DMS 273 treated with DMSO at 0.1 percent for 48 hours (cell line): ENCODE results near the gene SOHLH1.
"Not testable (repeated sequence)": the region's sequence is repeated elsewhere in the genome, so short reads cannot be mapped to it uniquely, and the experiment has no call there.

ENCODE experiments used
- DNase-seq: peaks from one replicate; lab custom pipeline; 2025; lab: John Stamatoyannopoulos, UW

The SOHLH1 gene

GRCh38 chr9:135678236-135679017, 20.9 kb downstream of the SOHLH1 start:
- DNase-seq: no peak

GRCh38 chr9:135677641-135678168, 21.6 kb downstream of the SOHLH1 start:
- no peak for DNase-seq

- no peak for DNase-seq
Observed at GRCh38 chr9:135676891-135677290, 22.4 kb downstream of the SOHLH1 start.

GRCh38 chr9:135674977-135675376, 24.3 kb downstream of the SOHLH1 start:
- DNase-seq: no peak

GRCh38 chr9:135673941-135674340, 25.3 kb downstream of the SOHLH1 start:
- no peak for DNase-seq

- DNase-seq: not testable (repeated sequence)
Observed at GRCh38 chr9:135672786-135673185, 26.5 kb downstream of the SOHLH1 start.

- DNase-seq: no peak
Observed at GRCh38 chr9:135671591-135672041, 27.7 kb downstream of the SOHLH1 start.

- no peak for DNase-seq
Observed at GRCh38 chr9:135670721-135671590, 28.3 kb downstream of the SOHLH1 start.

GRCh38 chr9:135669616-135670285, 29.5 kb downstream of the SOHLH1 start:
- DNase-seq: no peak

GRCh38 chr9:135669018-135669417, 30.3 kb downstream of the SOHLH1 start:
- not testable (repeated sequence) for DNase-seq

GRCh38 chr9:135667463-135668001, 31.7 kb downstream of the SOHLH1 start:
- no peak for DNase-seq

- no peak for DNase-seq
Observed at GRCh38 chr9:135666534-135667462, 32.5 kb downstream of the SOHLH1 start.

- no peak for DNase-seq
Observed at GRCh38 chr9:135665795-135666189, 33.5 kb downstream of the SOHLH1 start.

GRCh38 chr9:135664801-135665794, 34.2 kb downstream of the SOHLH1 start:
- no peak for DNase-seq

GRCh38 chr9:135664266-135664665, 35.0 kb downstream of the SOHLH1 start:
- no peak for DNase-seq

- no peak for DNase-seq
Observed at GRCh38 chr9:135663857-135664256, 35.4 kb downstream of the SOHLH1 start.

- no peak for DNase-seq
Observed at GRCh38 chr9:135663451-135663770, 35.9 kb downstream of the SOHLH1 start.

GRCh38 chr9:135662758-135663450, 36.4 kb downstream of the SOHLH1 start, which contains the start of gene LCN9:
LCN9 (plus strand) TSS chr9:135663309; CDS start chr9:135663322, 13 bp downstream.
- no peak for DNase-seq
